H9 (cell line): Measurements from ENCODE around the gene CPO. TPM values are rescaled to one million over a fixed set of nuclear protein-coding genes. Genes with fewer than 3 reads are reported as not detected.

Experiments used
- DNase-seq: peaks from one replicate; pipeline ENCODE4 v3.0.0-alpha.2; 2017
- H2AFZ ChIP-seq: one replicate; pipeline ENCODE4 v1.6.1; 2013; ENCODE audit warnings: mild to moderate bottlenecking, low read length, control low read depth, moderate library complexity
- H2AK5ac ChIP-seq: 2 replicates; pipeline ENCODE4 v1.6.1; 2013; ENCODE audit warnings: low read length, control low read depth, mixed read lengths; ENCODE audit not compliant: insufficient read length
- H2BK120ac ChIP-seq: one replicate; pipeline ENCODE4 v1.6.1; 2013; ENCODE audit warnings: low read depth, mild to moderate bottlenecking, low read length, control low read depth, inconsistent platforms; ENCODE audit not compliant: poor library complexity, severe bottlenecking
- H2BK12ac ChIP-seq: 2 replicates; pipeline ENCODE4 v1.6.1; 2013; ENCODE audit warnings: low read length, control low read depth, mixed read lengths, low read depth; ENCODE audit not compliant: insufficient read length
- H2BK15ac ChIP-seq: 2 replicates; pipeline ENCODE4 v1.6.1; 2013; ENCODE audit warnings: low read depth, low read length, control low read depth
- H2BK20ac ChIP-seq: one replicate; pipeline ENCODE4 v1.6.1; 2013; ENCODE audit warnings: low read depth, mild to moderate bottlenecking, low read length, control low read depth, inconsistent platforms; ENCODE audit not compliant: poor library complexity, severe bottlenecking
- H2BK5ac ChIP-seq: 2 replicates; pipeline ENCODE4 v1.6.1; 2013; ENCODE audit warnings: low read length, control low read depth, mixed read lengths; ENCODE audit not compliant: insufficient read length
- H3K14ac ChIP-seq: 2 replicates; pipeline ENCODE4 v1.6.1; 2013; ENCODE audit warnings: low read length, control low read depth; ENCODE audit not compliant: insufficient read depth
- H3K18ac ChIP-seq: 2 replicates; pipeline ENCODE4 v1.6.1; 2013; ENCODE audit warnings: low read depth, mild to moderate bottlenecking, mixed read lengths, low read length, control low read depth; ENCODE audit not compliant: insufficient read length
- H3K23ac ChIP-seq: 2 replicates; pipeline ENCODE4 v1.6.1; 2013; ENCODE audit warnings: low read length, control low read depth, mixed read lengths, low read depth; ENCODE audit not compliant: insufficient read length
- H3K23me2 ChIP-seq: 2 replicates; pipeline ENCODE4 v1.6.1; 2013; ENCODE audit warnings: low read depth, mild to moderate bottlenecking, mixed read lengths, low read length, control low read depth; ENCODE audit not compliant: insufficient read length, poor library complexity, severe bottlenecking
- H3K27ac ChIP-seq: 2 replicates; pipeline ENCODE4 v1.5.1; 2013; ENCODE audit warnings: low read length, control low read depth, mixed read lengths, low read depth; ENCODE audit not compliant: insufficient read length
- H3K27me3 ChIP-seq: 2 replicates; pipeline ENCODE4 v1.6.1; 2013; ENCODE audit warnings: low read length, control low read depth, inconsistent platforms; ENCODE audit not compliant: insufficient read depth
- H3K4ac ChIP-seq: 2 replicates; pipeline ENCODE4 v1.6.1; 2013; ENCODE audit warnings: low read depth, mild to moderate bottlenecking, control low read depth, inconsistent platforms, low read length, moderate library complexity
- H3K4me1 ChIP-seq: 2 replicates; pipeline ENCODE4 v1.6.1; 2013; ENCODE audit warnings: low read length, control low read depth, inconsistent platforms; ENCODE audit not compliant: insufficient read depth
- H3K4me2 ChIP-seq: 2 replicates; pipeline ENCODE4 v1.6.1; 2013; ENCODE audit warnings: low read length, control low read depth, mixed read lengths; ENCODE audit not compliant: insufficient read length, insufficient read depth
- H3K56ac ChIP-seq: 2 replicates; pipeline ENCODE4 v1.6.1; 2013; ENCODE audit warnings: low read depth, mild to moderate bottlenecking, mixed read lengths, low read length, control low read depth; ENCODE audit not compliant: insufficient read length
- H3K79me1 ChIP-seq: 2 replicates; pipeline ENCODE4 v1.6.1; 2013; ENCODE audit warnings: low read depth, mild to moderate bottlenecking, moderate library complexity, low read length, control low read depth, inconsistent platforms; ENCODE audit not compliant: insufficient read depth, poor library complexity, severe bottlenecking
- H3K79me2 ChIP-seq: 2 replicates; pipeline ENCODE4 v1.6.1; 2013; ENCODE audit warnings: low read length, control low read depth, inconsistent platforms; ENCODE audit not compliant: insufficient read depth
- H3K9ac ChIP-seq: 2 replicates; pipeline ENCODE4 v1.6.1; 2013; ENCODE audit warnings: low read length, control low read depth, mixed read lengths; ENCODE audit not compliant: insufficient read length; ENCODE audit errors: extremely low read depth
- H3K9me3 ChIP-seq: one replicate; pipeline ENCODE4 v1.6.1; 2013; ENCODE audit warnings: low read depth, low read length, inconsistent platforms; ENCODE audit not compliant: control insufficient read depth
- H3T11ph ChIP-seq: one replicate; pipeline ENCODE4 v1.6.1; 2013; ENCODE audit warnings: mild to moderate bottlenecking, low read length, control low read depth, inconsistent platforms
- H4K20me1 ChIP-seq: one replicate; pipeline ENCODE4 v1.6.1; 2013; ENCODE audit not compliant: control insufficient read depth, insufficient read length, insufficient read depth
- H4K5ac ChIP-seq: 2 replicates; pipeline ENCODE4 v1.6.1; 2013; ENCODE audit warnings: low read depth, mild to moderate bottlenecking, mixed read lengths, low read length, control low read depth; ENCODE audit not compliant: insufficient read length
- H4K8ac ChIP-seq: replicated peaks from 2 replicates; pipeline ENCODE4 v1.6.1; 2013; ENCODE audit warnings: low read length, control low read depth, mixed read lengths, low read depth; ENCODE audit not compliant: insufficient read length
- H4K91ac ChIP-seq: 2 replicates; pipeline ENCODE4 v1.6.1; 2013; ENCODE audit warnings: low read depth, mild to moderate bottlenecking, moderate library complexity, mixed read lengths, low read length, control low read depth; ENCODE audit not compliant: insufficient read length
- H3K27ac Mint-ChIP-seq, 3 experiments: 2 replicates in 2 of 3; 3 replicates in 1 of 3; pipeline ENCODE4 v1.8.0; 2020 to 2021; ENCODE audit warnings: mixed read lengths in 3 of 3, mild to moderate bottlenecking in 1 of 3, moderate library complexity in 1 of 3
- H3K27me3 Mint-ChIP-seq: 2 replicates; pipeline ENCODE4 v1.8.0; 2021; ENCODE audit warnings: low read depth, mild to moderate bottlenecking, moderate library complexity, mixed read lengths
- H3K36me3 Mint-ChIP-seq, 3 experiments: 2 replicates in 2 of 3; 3 replicates in 1 of 3; pipeline ENCODE4 v1.8.0; 2020 to 2021; ENCODE audit warnings: low read depth in 3 of 3, mixed read lengths in 3 of 3; ENCODE audit not compliant: insufficient read depth in 1 of 3
- H3K4me1 Mint-ChIP-seq, 2 experiments: 2 replicates each; pipeline ENCODE4 v1.8.0; 2020; ENCODE audit warnings: mixed read lengths in 2 of 2
- H3K4me3 Mint-ChIP-seq, 2 experiments: 2 replicates in 1 of 2; 3 replicates in 1 of 2; pipeline ENCODE4 v1.8.0; 2020 to 2021; ENCODE audit warnings: mild to moderate bottlenecking in 2 of 2, mixed read lengths in 2 of 2, moderate library complexity in 1 of 2
- H3K9me3 Mint-ChIP-seq, 2 experiments: 2 replicates in 1 of 2; 3 replicates in 1 of 2; pipeline ENCODE4 v1.8.0; 2020; ENCODE audit warnings: mild to moderate bottlenecking in 2 of 2, mixed read lengths in 2 of 2, moderate library complexity in 1 of 2
- WGBS: extraction: QIAGEN DNeasy Blood & Tissue Kit; methylation state at CpG from one replicate; pipeline ENCODE4 v1.1.7; 2013; ENCODE audit warnings: missing lambda C conversion rate, low lambda C conversion rate, mixed read lengths; ENCODE audit not compliant: insufficient read length; ENCODE audit errors: extremely low coverage; 5-methylcytosine and 5-hydroxymethylcytosine counted together
- total RNA-seq: library from RNA; stranded (reverse); gene quantifications from 2 replicates; pipeline ENCODE4 v1.2.1, GENCODE V29; 2021
- TF ChIP-seq, protein P1 (sequence below): fragments of 200-600 bp; sonication (generic); conservative IDR thresholded peaks from 3 replicates; pipeline ENCODE4 v1.8.0; 2021; ENCODE audit warnings: antibody characterized with exemption, mild to moderate bottlenecking

Gene CPO
- total RNA-seq, 1 experiment from 2014 or later: 0.68 TPM

DNA sequence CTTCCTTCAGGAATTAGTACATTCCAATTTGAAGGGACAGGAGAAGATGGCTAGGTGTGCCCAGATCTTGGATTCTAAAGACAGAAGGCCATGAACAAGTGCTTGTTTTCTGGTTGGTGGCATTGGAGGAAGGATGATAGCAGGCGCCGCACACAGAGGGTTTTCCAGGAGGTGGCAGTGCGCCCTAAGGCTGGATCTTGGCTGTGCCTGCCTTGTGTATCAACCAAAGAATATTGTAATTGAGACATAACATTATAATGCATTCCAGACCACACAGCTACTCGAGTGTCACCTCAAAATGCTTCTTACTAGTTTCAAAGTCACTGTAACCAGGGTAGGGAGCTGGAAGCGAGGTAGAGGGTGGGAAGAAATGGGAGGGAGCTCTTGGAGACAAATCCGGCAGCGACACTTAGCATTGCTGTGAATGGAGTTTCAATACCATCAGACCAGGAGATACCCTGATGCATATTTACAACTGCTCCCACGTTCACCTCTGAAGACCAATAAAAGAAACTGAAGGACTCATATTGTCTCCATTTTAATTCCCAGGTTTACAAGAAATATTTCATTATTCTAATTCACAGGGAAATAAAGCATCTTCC is 42.5 kb downstream of the CPO start:
- H3K4me2 ChIP-seq: no peak overlapping the region
- H2AFZ ChIP-seq: no peak overlapping the region
- no peak overlapping the region for H4K91ac ChIP-seq
- no peak overlapping the region for H3K56ac ChIP-seq
- no peaks in the 10 kb centered on the region for H3K79me1 ChIP-seq
- H3K4me3 Mint-ChIP-seq: no peak overlapping the region
- H3K36me3 Mint-ChIP-seq: no peaks in the 10 kb centered on the region
- H3K27me3 Mint-ChIP-seq: no peaks in the 10 kb centered on the region
- H3K27ac ChIP-seq: no peak overlapping the region
- no CpG with 5 or more reads among the region's 8 CpGs for WGBS
- H3K27ac Mint-ChIP-seq: no peak overlapping the region; a peak in 1 of 7 replicates
- H2AK5ac ChIP-seq: no peak overlapping the region
- no peak overlapping the region for H3K23ac ChIP-seq
- H3K79me2 ChIP-seq: no peaks in the 10 kb centered on the region
- no peak overlapping the region for H3K14ac ChIP-seq
- peak; percentile 72 for DNase-seq
- H4K5ac ChIP-seq: no peak overlapping the region
- no peaks in the 10 kb centered on the region for H3K9me3 ChIP-seq
- no peaks in the 10 kb centered on the region for H3K23me2 ChIP-seq
- no peaks in the 10 kb centered on the region for H4K20me1 ChIP-seq
- no peaks in the 10 kb centered on the region for H3K9me3 Mint-ChIP-seq
- no peak overlapping the region for H3T11ph ChIP-seq
- TF ChIP-seq, protein P1, sequence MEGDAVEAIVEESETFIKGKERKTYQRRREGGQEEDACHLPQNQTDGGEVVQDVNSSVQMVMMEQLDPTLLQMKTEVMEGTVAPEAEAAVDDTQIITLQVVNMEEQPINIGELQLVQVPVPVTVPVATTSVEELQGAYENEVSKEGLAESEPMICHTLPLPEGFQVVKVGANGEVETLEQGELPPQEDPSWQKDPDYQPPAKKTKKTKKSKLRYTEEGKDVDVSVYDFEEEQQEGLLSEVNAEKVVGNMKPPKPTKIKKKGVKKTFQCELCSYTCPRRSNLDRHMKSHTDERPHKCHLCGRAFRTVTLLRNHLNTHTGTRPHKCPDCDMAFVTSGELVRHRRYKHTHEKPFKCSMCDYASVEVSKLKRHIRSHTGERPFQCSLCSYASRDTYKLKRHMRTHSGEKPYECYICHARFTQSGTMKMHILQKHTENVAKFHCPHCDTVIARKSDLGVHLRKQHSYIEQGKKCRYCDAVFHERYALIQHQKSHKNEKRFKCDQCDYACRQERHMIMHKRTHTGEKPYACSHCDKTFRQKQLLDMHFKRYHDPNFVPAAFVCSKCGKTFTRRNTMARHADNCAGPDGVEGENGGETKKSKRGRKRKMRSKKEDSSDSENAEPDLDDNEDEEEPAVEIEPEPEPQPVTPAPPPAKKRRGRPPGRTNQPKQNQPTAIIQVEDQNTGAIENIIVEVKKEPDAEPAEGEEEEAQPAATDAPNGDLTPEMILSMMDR: peak; percentile 95
- no peak overlapping the region for H3K4ac ChIP-seq
- no peak overlapping the region for H3K18ac ChIP-seq
- H4K8ac ChIP-seq: no peak overlapping the region
- H2BK5ac ChIP-seq: no peak overlapping the region
- no peaks in the 10 kb centered on the region for H3K27me3 ChIP-seq
- H2BK15ac ChIP-seq: no peak overlapping the region
- peaks cover 31 to 37% of the 10 kb centered on the region in 2 experiments for H3K4me1 Mint-ChIP-seq
- no peak overlapping the region for H2BK12ac ChIP-seq
- H2BK20ac ChIP-seq: no peak overlapping the region
- no peak overlapping the region for H3K9ac ChIP-seq
- H2BK120ac ChIP-seq: no peak overlapping the region
- peaks cover 9% of the 10 kb centered on the region; the same call in 1 of the 2 replicates for H3K4me1 ChIP-seq
